ENCODE results near the gene GABBR2. TPM values are rescaled to one million over a fixed set of nuclear protein-coding genes. Genes with fewer than 3 reads are reported as not detected.
"Not testable (repeated sequence)": the region's sequence is repeated elsewhere in the genome, so short reads cannot be mapped to it uniquely, and the experiment has no call there.

The GABBR2 gene
- total RNA-seq, 1 donor, result 0.27 TPM

DNA sequence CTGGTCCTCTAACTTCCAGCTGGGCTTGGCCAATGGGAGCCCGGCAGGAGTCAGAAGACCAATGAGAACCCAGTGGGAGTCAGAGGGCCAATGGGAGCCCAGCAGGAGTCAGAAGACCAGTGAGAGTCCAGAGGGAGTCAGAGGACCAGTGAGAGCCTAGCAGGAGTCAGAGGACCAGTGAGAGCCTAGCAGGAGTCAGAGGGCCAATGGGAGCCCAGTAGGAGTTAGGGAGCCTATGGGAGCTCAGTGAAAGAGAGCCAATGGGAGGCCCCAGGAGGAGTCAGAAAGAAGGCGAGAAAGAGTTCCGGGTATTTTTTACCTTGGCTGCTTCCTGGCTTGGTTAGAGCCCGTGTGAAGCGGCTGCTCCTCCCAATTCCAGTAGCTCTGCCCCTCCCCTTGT, 191.0 kb downstream of the GABBR2 start:
- no peak for TF ChIP-seq CTCF (IDR thresholded peaks at IDR 0.05; ENCODE audit: insufficient read depth, low read length)
- no peak overlapping the region for H3K4me3 ChIP-seq (ENCODE audit: low read depth, low read length)
- no peak for DNase-seq (ENCODE audit: low read depth)

DNA sequence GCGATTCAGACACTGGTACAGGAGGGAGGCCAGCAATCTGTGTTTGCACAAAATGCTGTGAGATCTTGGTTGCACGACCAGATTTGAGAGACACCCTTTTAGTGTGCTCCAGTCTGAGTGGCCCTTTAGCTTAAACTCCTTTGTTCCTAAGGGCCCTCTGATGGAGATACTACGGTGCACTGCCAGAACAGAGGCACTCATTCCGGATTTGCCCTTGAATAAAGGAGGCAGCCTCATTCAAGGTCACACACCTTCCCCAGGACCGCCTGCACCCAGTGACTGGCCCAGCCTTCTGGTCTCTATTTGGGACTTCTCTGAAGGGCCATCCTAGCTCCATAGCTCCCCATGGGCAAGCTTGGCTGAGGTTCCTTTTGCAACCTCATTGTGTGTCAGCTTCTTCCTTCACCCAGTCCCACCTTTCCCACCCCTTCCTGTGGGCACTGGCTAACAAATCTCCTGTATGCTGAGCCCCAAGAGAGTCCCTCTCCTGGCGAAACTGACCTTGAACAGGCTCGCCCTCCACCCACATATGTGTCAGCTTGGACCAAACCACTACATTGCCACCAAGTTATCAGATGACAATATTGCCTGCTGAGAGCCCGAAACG, 191.7 kb downstream of the GABBR2 start:
- no peak overlapping the region for H3K4me3 ChIP-seq (ENCODE audit: low read depth, low read length)

GRCh38 chr9:98516205-98516896, 192.4 kb downstream of the GABBR2 start:
- H3K4me3 ChIP-seq (ENCODE audit: low read depth, low read length), result no peak overlapping the region
- no peak for DNase-seq (ENCODE audit: low read depth)
- TF ChIP-seq CTCF (IDR thresholded peaks at IDR 0.05; ENCODE audit: insufficient read depth, low read length), result no peak

More for the DNA sequence above, 191.7 kb downstream of the GABBR2 start:
- TF ChIP-seq CTCF (IDR thresholded peaks at IDR 0.05; ENCODE audit: insufficient read depth, low read length), result no peak
- no peak for DNase-seq (ENCODE audit: low read depth)

DNA sequence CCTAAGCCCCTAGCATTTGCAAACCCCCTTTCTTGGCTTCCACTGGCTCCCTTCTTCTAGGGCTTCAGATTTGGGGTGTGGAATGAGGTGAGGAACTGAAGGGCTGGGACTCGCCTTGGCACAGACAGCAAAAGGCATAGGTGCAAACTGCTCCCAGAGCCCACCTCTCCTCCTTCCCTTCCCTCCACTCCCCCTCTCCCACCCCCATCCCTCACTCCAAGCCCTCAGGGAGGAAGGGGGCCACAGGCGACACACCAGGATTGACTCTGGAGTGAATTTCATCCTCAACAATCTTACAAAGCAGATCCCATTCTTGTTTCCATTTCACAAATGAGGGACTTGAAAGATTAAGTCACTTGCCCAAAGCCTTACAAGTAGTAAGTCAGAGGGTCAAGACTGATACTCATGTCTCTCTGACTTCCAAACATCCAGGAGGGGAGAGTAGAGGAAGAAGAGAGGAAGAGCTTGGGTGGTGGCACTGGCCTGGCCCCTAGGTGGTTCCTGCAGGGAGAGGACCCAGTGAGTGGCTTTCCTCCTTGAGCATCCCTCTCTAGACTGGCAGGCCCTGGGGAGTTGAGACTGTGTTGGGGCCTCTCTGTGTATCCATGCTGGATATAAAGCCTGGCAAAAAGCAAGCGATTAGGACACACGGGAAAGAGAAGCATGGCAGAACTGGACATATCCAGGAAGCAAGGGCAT, 193.1 kb downstream of the GABBR2 start:
- no peak for DNase-seq (ENCODE audit: low read depth)
- no peak for TF ChIP-seq CTCF (IDR thresholded peaks at IDR 0.05; ENCODE audit: insufficient read depth, low read length)
- H3K4me3 ChIP-seq (ENCODE audit: low read depth, low read length), result no peak overlapping the region

DNA sequence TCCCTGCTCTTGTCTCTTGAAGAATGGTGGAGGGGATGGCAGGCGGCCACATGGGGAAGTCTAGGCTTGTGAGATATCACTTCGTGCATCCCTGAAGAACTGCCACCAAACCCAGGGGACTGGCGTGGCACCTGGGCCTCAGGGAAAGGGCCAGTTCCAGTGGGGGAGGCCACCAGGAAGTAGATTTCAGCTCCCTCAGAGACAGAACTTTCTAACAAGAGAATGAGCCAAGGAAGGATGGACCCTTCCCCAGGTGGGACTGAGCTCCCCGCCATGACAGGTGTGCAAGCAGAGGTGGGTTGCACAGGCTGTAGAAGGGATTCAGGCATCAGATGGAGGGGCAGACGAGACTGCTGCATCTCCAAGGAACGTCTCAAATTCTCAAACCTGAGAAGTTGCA, 193.9 kb downstream of the GABBR2 start:
- H3K4me3 ChIP-seq (ENCODE audit: low read depth, low read length), result no peak overlapping the region
- DNase-seq (ENCODE audit: low read depth), result no peak
- no peak for TF ChIP-seq CTCF (IDR thresholded peaks at IDR 0.05; ENCODE audit: insufficient read depth, low read length)

GRCh38 chr9:98508217-98508919, 200.4 kb downstream of the GABBR2 start:
- not testable (repeated sequence) for DNase-seq (ENCODE audit: low read depth); H3K4me3 ChIP-seq (ENCODE audit: low read depth, low read length)
